Measurements from ENCODE around the gene DDX27.

The DDX27 gene

GRCh38 chr20:49248879-49249665 is 29.9 kb downstream of the DDX27 start:
- no peak for DNase-seq (ENCODE audit: low spot score)

- DNase-seq (ENCODE audit: low spot score): no peak
Observed at GRCh38 chr20:49252556-49253350, 33.5 kb downstream of the DDX27 start.

GRCh38 chr20:49256261-49256660 is 37.0 kb downstream of the DDX27 start:
- no peak for DNase-seq (ENCODE audit: low spot score)

- DNase-seq (ENCODE audit: low spot score): no peak
Observed at GRCh38 chr20:49259284-49259683, 40.1 kb downstream of the DDX27 start.

GRCh38 chr20:49259799-49260198 is 40.6 kb downstream of the DDX27 start:
- DNase-seq (ENCODE audit: low spot score): no peak

GRCh38 chr20:49260218-49260617 is 41.0 kb downstream of the DDX27 start:
- DNase-seq (ENCODE audit: low spot score): no peak

GRCh38 chr20:49261173-49261572 is 42.0 kb downstream of the DDX27 start:
- no peak for DNase-seq (ENCODE audit: low spot score)

GRCh38 chr20:49262444-49262843 is 43.2 kb downstream of the DDX27 start:
- DNase-seq (ENCODE audit: low spot score): no peak

- no peak for DNase-seq (ENCODE audit: low spot score)
Observed at GRCh38 chr20:49267327-49267726, 48.1 kb downstream of the DDX27 start.

- no peak for DNase-seq (ENCODE audit: low spot score)
Observed at GRCh38 chr20:49268600-49269365, 49.6 kb downstream of the DDX27 start.

- DNase-seq (ENCODE audit: low spot score): peak; percentile 87
Observed at GRCh38 chr20:49270177-49270576, 51.0 kb downstream of the DDX27 start.

GRCh38 chr20:49270736-49271135 is 51.5 kb downstream of the DDX27 start:
- no peak for DNase-seq (ENCODE audit: low spot score)

- no peak for DNase-seq (ENCODE audit: low spot score)
Observed at GRCh38 chr20:49272654-49273053, 53.4 kb downstream of the DDX27 start.

- no peak for DNase-seq (ENCODE audit: low spot score)
Observed at GRCh38 chr20:49273696-49274277, 54.6 kb downstream of the DDX27 start.

GRCh38 chr20:49275216-49275615 is 56.0 kb downstream of the DDX27 start:
- DNase-seq (ENCODE audit: low spot score): no peak

GRCh38 chr20:49275636-49276035 is 56.4 kb downstream of the DDX27 start:
- DNase-seq (ENCODE audit: low spot score): no peak

- DNase-seq (ENCODE audit: low spot score): peak; percentile 50
Observed at GRCh38 chr20:49276161-49276960, 57.1 kb downstream of the DDX27 start.

- peak; percentile 8 for DNase-seq (ENCODE audit: low spot score)
Observed at GRCh38 chr20:49276961-49277785, 58.0 kb downstream of the DDX27 start.

GRCh38 chr20:49277786-49278035 is 58.5 kb downstream of the DDX27 start:
- DNase-seq (ENCODE audit: low spot score): no peak

GRCh38 chr20:49278036-49278817 is 59.0 kb downstream of the DDX27 start, which contains the start of gene ZNFX1:
ZNFX1 (minus strand) TSS chr20:49278057; CDS start chr20:49275839, 2,218 bp downstream.
- DNase-seq (ENCODE audit: low spot score): peak; percentile 97

Data from AG08395 (cell line).